ENCODE results near the gene FKBP1A. TPM values are rescaled to one million over a fixed set of nuclear protein-coding genes. Genes with fewer than 3 reads are reported as not detected.

FKBP1A gene
- total RNA-seq, result 182 to 193 TPM (median 183 TPM) in 3 replicates
- long read RNA-seq, transcript FKBP1A-203 (4 exons, 976 nt), result minor isoform, 8 of 243 reads
- long read RNA-seq, transcript FKBP1A-204 (5 exons, 1,622 nt), result major isoform, 199 of 243 reads
- long read RNA-seq, partial matches to known transcripts, result 1 of 243 reads
- long read RNA-seq, other reads (novel, unspliced or antisense), result 32 of 243 reads

GRCh38 chr20:1392693-1393506, at the start of gene FKBP1A:
Gene FKBP1A (minus strand): TSS chr20:1393054. CDS start chr20:1392998, 56 bp downstream.
- Mint-ChIP-seq H3K27ac (ENCODE audit: unreplicated experiment) (peak within 1 kb of the TSS; percentile 90), H3K4me1 (ENCODE audit: low read depth) (peaks cover 51% of the 10 kb centered on the region), H3K27me3 (ENCODE audit: low read depth) (peaks cover 25% of the 10 kb centered on the region), H3K9me3 (ENCODE audit: low read depth) (no peaks in the 10 kb centered on the region), H3K36me3 (ENCODE audit: low read depth) (no peaks in the 10 kb centered on the region), H3K4me3 (ENCODE audit: unreplicated experiment) (peak within 1 kb of the TSS; percentile 91)
- TF ChIP-seq CTCF (IDR thresholded peaks at IDR 0.05), result peak; percentile 27
- peak; percentile 94 for DNase-seq (ENCODE audit: low spot score)

GRCh38 chr20:1442304-1442703, 49.5 kb upstream of the FKBP1A start:
- Mint-ChIP-seq H3K27me3 (ENCODE audit: low read depth) (no peaks in the 10 kb centered on the region), H3K9me3 (ENCODE audit: low read depth) (no peaks in the 10 kb centered on the region), H3K4me3 (ENCODE audit: unreplicated experiment) (no peak overlapping the region), H3K27ac (ENCODE audit: unreplicated experiment) (no peak overlapping the region), H3K4me1 (ENCODE audit: low read depth) (no peaks in the 10 kb centered on the region), H3K36me3 (ENCODE audit: low read depth) (peaks cover 34% of the 10 kb centered on the region)
- no peak for DNase-seq (ENCODE audit: low spot score)
- TF ChIP-seq CTCF (IDR thresholded peaks at IDR 0.05), result no peak

GRCh38 chr20:1441133-1441532, 48.3 kb upstream of the FKBP1A start:
- H3K27me3 Mint-ChIP-seq (ENCODE audit: low read depth), result no peaks in the 10 kb centered on the region
- no peak overlapping the region for H3K4me3 Mint-ChIP-seq (ENCODE audit: unreplicated experiment)
- H3K36me3 Mint-ChIP-seq (ENCODE audit: low read depth), result peaks cover 33% of the 10 kb centered on the region
- H3K9me3 Mint-ChIP-seq (ENCODE audit: low read depth), result no peaks in the 10 kb centered on the region
- no peak for TF ChIP-seq CTCF (IDR thresholded peaks at IDR 0.05)
- no peak overlapping the region for H3K27ac Mint-ChIP-seq (ENCODE audit: unreplicated experiment)
- H3K4me1 Mint-ChIP-seq (ENCODE audit: low read depth), result no peaks in the 10 kb centered on the region
- DNase-seq (ENCODE audit: low spot score), result no peak

GRCh38 chr20:1440024-1440423, 47.2 kb upstream of the FKBP1A start:
- Mint-ChIP-seq H3K9me3 (ENCODE audit: low read depth) (no peaks in the 10 kb centered on the region), H3K27ac (ENCODE audit: unreplicated experiment) (peak overlapping the region; percentile 8), H3K27me3 (ENCODE audit: low read depth) (no peaks in the 10 kb centered on the region), H3K4me1 (ENCODE audit: low read depth) (no peaks in the 10 kb centered on the region), H3K36me3 (ENCODE audit: low read depth) (peaks cover 22% of the 10 kb centered on the region), H3K4me3 (ENCODE audit: unreplicated experiment) (no peak overlapping the region)
- DNase-seq (ENCODE audit: low spot score), result no peak
- TF ChIP-seq CTCF (IDR thresholded peaks at IDR 0.05), result peak; percentile 39

GRCh38 chr20:1438361-1438760, 45.5 kb upstream of the FKBP1A start:
- H3K9me3 Mint-ChIP-seq (ENCODE audit: low read depth), result no peaks in the 10 kb centered on the region
- DNase-seq (ENCODE audit: low spot score), result no peak
- H3K27me3 Mint-ChIP-seq (ENCODE audit: low read depth), result no peaks in the 10 kb centered on the region
- peaks cover 14% of the 10 kb centered on the region for H3K36me3 Mint-ChIP-seq (ENCODE audit: low read depth)
- H3K27ac Mint-ChIP-seq (ENCODE audit: unreplicated experiment), result no peak overlapping the region
- TF ChIP-seq CTCF (IDR thresholded peaks at IDR 0.05), result no peak
- no peak overlapping the region for H3K4me3 Mint-ChIP-seq (ENCODE audit: unreplicated experiment)
- no peaks in the 10 kb centered on the region for H3K4me1 Mint-ChIP-seq (ENCODE audit: low read depth)
